Measurements from ENCODE around the gene MATR3. TPM values are rescaled to one million over a fixed set of nuclear protein-coding genes. Genes with fewer than 3 reads are reported as not detected.

Gene MATR3
- total RNA-seq, 1 experiment from 2014 or later, result 194 TPM

DNA sequence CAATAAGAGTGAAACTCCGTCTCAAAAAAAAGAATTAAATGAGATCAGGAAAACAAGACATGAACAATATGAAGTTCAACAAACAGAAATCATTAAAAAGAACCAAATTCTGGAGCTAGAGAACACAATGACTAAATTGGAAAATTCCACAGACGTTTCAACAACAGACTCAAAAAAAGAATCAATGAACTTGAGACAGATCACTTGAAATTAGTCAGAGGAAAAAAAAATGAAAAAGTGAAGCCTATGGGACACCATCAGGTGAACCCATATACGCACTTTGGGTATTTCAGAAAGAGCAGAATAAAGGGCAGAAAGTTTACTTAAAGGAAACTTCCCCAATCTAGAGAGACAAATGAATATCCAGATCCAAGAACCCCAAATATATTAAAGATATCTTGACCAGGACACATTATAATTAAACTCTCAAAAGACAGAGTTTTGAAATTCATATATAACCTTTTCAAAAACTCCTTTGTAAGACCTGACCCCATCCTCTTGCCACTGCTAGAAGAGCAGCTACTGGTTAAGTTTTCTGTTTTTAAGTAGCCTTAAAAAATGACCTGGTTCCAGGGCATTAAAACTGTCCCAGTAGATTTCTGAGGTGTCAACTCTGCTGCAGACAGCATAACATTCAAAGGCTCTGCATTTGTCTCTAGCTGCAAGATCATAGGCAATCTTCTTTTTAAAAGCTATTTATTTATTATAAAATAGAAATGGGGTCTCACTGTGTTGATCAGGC, 7.7 kb upstream of the MATR3 start:
- Mint-ChIP-seq H3K4me3 (ENCODE audit: unreplicated experiment) (no peak overlapping the region), H3K36me3 (ENCODE audit: insufficient read depth, unreplicated experiment) (peaks cover 73% of the 10 kb centered on the region), H3K9me3 (ENCODE audit: unreplicated experiment) (no peaks in the 10 kb centered on the region), H3K27ac (ENCODE audit: unreplicated experiment) (no peak overlapping the region), H3K4me1 (ENCODE audit: low read depth, unreplicated experiment) (peaks cover 14% of the 10 kb centered on the region), H3K27me3 (ENCODE audit: insufficient read depth, unreplicated experiment) (no peaks in the 10 kb centered on the region)
- TF ChIP-seq, protein P1, sequence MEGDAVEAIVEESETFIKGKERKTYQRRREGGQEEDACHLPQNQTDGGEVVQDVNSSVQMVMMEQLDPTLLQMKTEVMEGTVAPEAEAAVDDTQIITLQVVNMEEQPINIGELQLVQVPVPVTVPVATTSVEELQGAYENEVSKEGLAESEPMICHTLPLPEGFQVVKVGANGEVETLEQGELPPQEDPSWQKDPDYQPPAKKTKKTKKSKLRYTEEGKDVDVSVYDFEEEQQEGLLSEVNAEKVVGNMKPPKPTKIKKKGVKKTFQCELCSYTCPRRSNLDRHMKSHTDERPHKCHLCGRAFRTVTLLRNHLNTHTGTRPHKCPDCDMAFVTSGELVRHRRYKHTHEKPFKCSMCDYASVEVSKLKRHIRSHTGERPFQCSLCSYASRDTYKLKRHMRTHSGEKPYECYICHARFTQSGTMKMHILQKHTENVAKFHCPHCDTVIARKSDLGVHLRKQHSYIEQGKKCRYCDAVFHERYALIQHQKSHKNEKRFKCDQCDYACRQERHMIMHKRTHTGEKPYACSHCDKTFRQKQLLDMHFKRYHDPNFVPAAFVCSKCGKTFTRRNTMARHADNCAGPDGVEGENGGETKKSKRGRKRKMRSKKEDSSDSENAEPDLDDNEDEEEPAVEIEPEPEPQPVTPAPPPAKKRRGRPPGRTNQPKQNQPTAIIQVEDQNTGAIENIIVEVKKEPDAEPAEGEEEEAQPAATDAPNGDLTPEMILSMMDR (IDR thresholded peaks at IDR 0.05; ENCODE audit: insufficient read depth in 1 of 2, low read depth in 1 of 2, low read length in 1 of 2, severe bottlenecking in 1 of 2, unreplicated experiment in 1 of 2), result no peak
- DNase-seq, result no peak
- CTCF ChIA-PET, result no interaction called here
- H3K36me3 ChIP-seq (ENCODE audit: control insufficient read depth, insufficient read depth, low read length), result peaks cover 2% of the 10 kb centered on the region; the same call in 1 of the 2 replicates
- H3K9me3 ChIP-seq, result no peaks in the 10 kb centered on the region
- no peaks in the 10 kb centered on the region for H3K27me3 ChIP-seq (replicated peaks; ENCODE audit: control insufficient read depth, insufficient read depth, low read length)
- BruUV-seq (replicated peaks), result no TSS peak
- intact Hi-C loops (cut with micrococcal nuclease; ENCODE audit: unreplicated experiment), result no loop called here
- no peak overlapping the region for H3K4me3 ChIP-seq (ENCODE audit: low read depth, low read length)
- POLR2A ChIA-PET, result no interaction called here
- peaks cover 28% of the 10 kb centered on the region for H3K4me1 ChIP-seq

DNA sequence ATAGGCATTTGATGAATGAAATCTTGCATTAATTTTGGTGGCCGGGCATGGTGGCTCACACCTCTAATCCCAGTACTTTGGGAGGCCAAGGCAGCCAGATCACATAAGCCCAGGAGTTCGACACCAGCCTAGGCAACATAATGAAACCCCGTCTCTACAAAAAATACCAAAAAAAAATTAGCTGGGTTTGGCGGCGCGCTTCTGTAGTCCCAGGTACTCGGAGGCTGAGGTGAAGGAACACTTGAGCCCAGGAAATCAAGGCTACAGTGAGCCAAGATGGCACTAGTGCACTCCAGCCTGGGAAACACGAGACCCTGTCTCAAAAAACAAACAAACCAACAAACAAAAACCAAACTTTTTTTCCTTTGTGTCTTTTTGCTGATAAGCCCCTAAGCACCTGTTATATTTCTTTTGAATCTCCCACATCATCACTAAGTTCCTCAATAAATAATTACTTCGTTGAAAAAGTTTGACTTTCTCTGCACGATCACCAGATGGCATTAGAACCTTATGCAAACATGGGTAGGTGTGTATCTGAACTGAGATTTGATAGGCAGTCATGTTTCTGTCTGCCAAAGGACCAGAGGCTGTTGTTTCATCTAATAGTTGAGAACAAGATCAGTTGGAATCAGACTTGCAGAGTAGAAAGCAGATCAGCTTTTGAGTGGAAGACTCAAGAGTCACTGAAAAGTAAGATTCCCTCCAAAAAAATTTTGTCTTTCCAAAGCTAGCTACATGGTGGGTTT, 5.5 kb upstream of the MATR3 start:
- intact Hi-C loops (cut with micrococcal nuclease; ENCODE audit: unreplicated experiment), result no loop called here
- H3K36me3 ChIP-seq (ENCODE audit: control insufficient read depth, insufficient read depth, low read length), result no peaks in the 10 kb centered on the region
- Mint-ChIP-seq H3K9me3 (ENCODE audit: unreplicated experiment) (no peaks in the 10 kb centered on the region), H3K27ac (ENCODE audit: unreplicated experiment) (no peak overlapping the region), H3K36me3 (ENCODE audit: insufficient read depth, unreplicated experiment) (peaks cover 51% of the 10 kb centered on the region), H3K4me3 (ENCODE audit: unreplicated experiment) (no peak overlapping the region), H3K27me3 (ENCODE audit: insufficient read depth, unreplicated experiment) (no peaks in the 10 kb centered on the region), H3K4me1 (ENCODE audit: low read depth, unreplicated experiment) (peaks cover 10% of the 10 kb centered on the region)
- H3K27me3 ChIP-seq (replicated peaks; ENCODE audit: control insufficient read depth, insufficient read depth, low read length), result no peaks in the 10 kb centered on the region
- no peaks in the 10 kb centered on the region for H3K9me3 ChIP-seq
- ChIA-PET CTCF (no interaction called here), POLR2A (interaction anchor here (0.6 to 0.9 kb wide), 2 partner anchors 14 to 77 kb away, joined by 3 read pairs; no protein-coding TSS in a partner anchor)
- H3K4me1 ChIP-seq, result peaks cover 11% of the 10 kb centered on the region
- DNase-seq, result no peak
- no peak overlapping the region for H3K4me3 ChIP-seq (ENCODE audit: low read depth, low read length)
- TF ChIP-seq, protein P1 (IDR thresholded peaks at IDR 0.05; ENCODE audit: insufficient read depth in 1 of 2, low read depth in 1 of 2, low read length in 1 of 2, severe bottlenecking in 1 of 2, unreplicated experiment in 1 of 2), result no peak
- no TSS peak for BruUV-seq (replicated peaks)

DNA sequence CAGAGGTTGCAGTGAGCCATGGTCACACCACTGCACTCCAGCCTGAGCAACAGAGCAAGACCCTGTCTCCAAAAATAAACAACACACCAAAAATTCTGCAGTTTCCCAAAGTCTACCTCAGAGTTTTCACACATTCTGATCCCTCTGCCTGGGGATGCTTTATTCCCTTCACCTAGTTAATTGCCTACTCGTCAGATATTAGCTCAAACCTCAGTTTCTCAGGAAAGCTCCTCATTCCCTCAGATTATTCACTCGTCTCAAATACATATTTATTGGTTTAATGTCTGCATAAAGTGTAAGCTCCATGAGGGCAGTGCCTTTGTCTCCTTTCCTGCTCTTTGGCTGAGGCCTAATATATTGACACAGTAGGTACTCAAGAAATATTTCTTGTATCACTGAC, 2.5 kb upstream of the MATR3 start:
- no peaks in the 10 kb centered on the region for H3K9me3 Mint-ChIP-seq (ENCODE audit: unreplicated experiment)
- TF ChIP-seq, protein P1 (IDR thresholded peaks at IDR 0.05; ENCODE audit: insufficient read depth in 1 of 2, low read depth in 1 of 2, low read length in 1 of 2, severe bottlenecking in 1 of 2, unreplicated experiment in 1 of 2), result no peak
- H3K4me3 Mint-ChIP-seq (ENCODE audit: unreplicated experiment), result no peak overlapping the region
- H3K27ac Mint-ChIP-seq (ENCODE audit: unreplicated experiment), result no peak overlapping the region
- Histone ChIP-seq H3K4me3 (ENCODE audit: low read depth, low read length) (no peak overlapping the region), H3K27me3 (replicated peaks; ENCODE audit: control insufficient read depth, insufficient read depth, low read length) (no peaks in the 10 kb centered on the region), H3K36me3 (ENCODE audit: control insufficient read depth, insufficient read depth, low read length) (no peaks in the 10 kb centered on the region), H3K9me3 (no peaks in the 10 kb centered on the region), H3K4me1 (0 out of 2 replicates have a peak, but pooled peaks cover 6% of the 10 kb centered on the region)
- no TSS peak for BruUV-seq (replicated peaks)
- CTCF ChIA-PET, result interaction anchor here (0.6 kb wide), 1 partner anchor 714 kb away, joined by 3 read pairs; no protein-coding TSS in a partner anchor
- H3K27me3 Mint-ChIP-seq (ENCODE audit: insufficient read depth, unreplicated experiment), result no peaks in the 10 kb centered on the region
- intact Hi-C loops (cut with micrococcal nuclease; ENCODE audit: unreplicated experiment), result no loop called here
- H3K4me1 Mint-ChIP-seq (ENCODE audit: low read depth, unreplicated experiment), result peaks cover 6% of the 10 kb centered on the region
- POLR2A ChIA-PET, result interaction anchor here (0.6 kb wide), 1 partner anchor 185 kb away, joined by 3 read pairs; no protein-coding TSS in a partner anchor
- H3K36me3 Mint-ChIP-seq (ENCODE audit: insufficient read depth, unreplicated experiment), result peaks cover 52% of the 10 kb centered on the region
- no peak for DNase-seq

Measured in Caco-2 (cell line).